Measurements from ENCODE around the gene UPK3A.
A peak's percentile ranks its signal among the peaks of the same experiment; 100 is the strongest.

The UPK3A gene

GRCh38 chr22:45308957-45309421 is 24.2 kb downstream of the UPK3A start:
- TF ChIP-seq CTCF (IDR thresholded peaks at IDR 0.05; ENCODE audit: extremely low read depth, missing control alignments): no peak
- DNase-seq (ENCODE audit: low spot score): no peak

GRCh38 chr22:45309422-45310227 is 24.9 kb downstream of the UPK3A start, which contains the start of gene FAM118A:
Gene FAM118A, plus strand, starts transcription at chr22:45309934. Its CDS starts 12,446 bp downstream, at chr22:45322380.
- peak; percentile 99 for DNase-seq (ENCODE audit: low spot score)
- no peak for TF ChIP-seq CTCF (IDR thresholded peaks at IDR 0.05; ENCODE audit: extremely low read depth, missing control alignments)

GRCh38 chr22:45310331-45310976 is 25.7 kb downstream of the UPK3A start:
- no peak for TF ChIP-seq CTCF (IDR thresholded peaks at IDR 0.05; ENCODE audit: extremely low read depth, missing control alignments)
- DNase-seq (ENCODE audit: low spot score): no peak

GRCh38 chr22:45310977-45311531 is 26.3 kb downstream of the UPK3A start:
- TF ChIP-seq CTCF (IDR thresholded peaks at IDR 0.05; ENCODE audit: extremely low read depth, missing control alignments): no peak
- no peak for DNase-seq (ENCODE audit: low spot score)

- TF ChIP-seq CTCF (IDR thresholded peaks at IDR 0.05; ENCODE audit: extremely low read depth, missing control alignments): no peak
- no peak for DNase-seq (ENCODE audit: low spot score)
These were observed 27.7 kb downstream of the UPK3A start for GRCh38 chr22:45312415-45312814.

GRCh38 chr22:45312856-45313255 is 28.1 kb downstream of the UPK3A start:
- no peak for DNase-seq (ENCODE audit: low spot score)
- no peak for TF ChIP-seq CTCF (IDR thresholded peaks at IDR 0.05; ENCODE audit: extremely low read depth, missing control alignments)
